Endodermal cell (in vitro differentiated cells): ENCODE measurements around the gene DUSP16. TPM values are rescaled to one million over a fixed set of nuclear protein-coding genes. Genes with fewer than 3 reads are reported as not detected.

Experiments
- DNase-seq: peaks from one replicate; pipeline ENCODE4 v3.0.0-alpha.2; 2017
- H3K27ac ChIP-seq: 2 replicates; pipeline ENCODE4 v1.5.1; 2013; ENCODE audit warnings: mild to moderate bottlenecking, low read depth, low read length, moderate library complexity
- H3K27me3 ChIP-seq: 2 replicates; pipeline ENCODE4 v1.6.1; 2013; ENCODE audit warnings: mild to moderate bottlenecking, low read length, moderate library complexity; ENCODE audit not compliant: insufficient read depth, control insufficient read depth, poor library complexity, severe bottlenecking
- H3K36me3 ChIP-seq: 2 replicates; pipeline ENCODE4 v1.7.0; 2013; ENCODE audit warnings: mild to moderate bottlenecking, low read length, moderate library complexity; ENCODE audit not compliant: control insufficient read depth, insufficient read depth
- H3K4me1 ChIP-seq: one replicate; pipeline ENCODE4 v1.7.0; 2013; ENCODE audit warnings: low read length; ENCODE audit not compliant: control insufficient read depth, insufficient read depth
- H3K4me3 ChIP-seq: 2 replicates; pipeline ENCODE4 v1.5.1; 2013; ENCODE audit warnings: mild to moderate bottlenecking, low read length, moderate library complexity
- H3K9ac ChIP-seq: 2 replicates; pipeline ENCODE4 v1.6.1; 2013; ENCODE audit warnings: mild to moderate bottlenecking, low read length, moderate library complexity; ENCODE audit not compliant: poor library complexity, severe bottlenecking; ENCODE audit errors: extremely low read depth
- H3K9me3 ChIP-seq: 2 replicates; pipeline ENCODE4 v1.6.1; 2013; ENCODE audit warnings: mild to moderate bottlenecking, low read length, moderate library complexity; ENCODE audit not compliant: control insufficient read depth
- H3K27ac Mint-ChIP-seq: 2 replicates; pipeline ENCODE4 v1.8.0; 2020; ENCODE audit warnings: mixed read lengths
- H3K27me3 Mint-ChIP-seq: 2 replicates; pipeline ENCODE4 v1.8.0; 2021; ENCODE audit warnings: mild to moderate bottlenecking, mixed read lengths; ENCODE audit not compliant: insufficient read depth
- H3K36me3 Mint-ChIP-seq: 2 replicates; pipeline ENCODE4 v1.8.0; 2020; ENCODE audit warnings: low read depth, mixed read lengths
- H3K4me1 Mint-ChIP-seq: 2 replicates; pipeline ENCODE4 v1.8.0; 2020; ENCODE audit warnings: mixed read lengths
- H3K4me3 Mint-ChIP-seq: 2 replicates; pipeline ENCODE4 v1.8.0; 2020; ENCODE audit warnings: mild to moderate bottlenecking, moderate library complexity, mixed read lengths
- H3K9me3 Mint-ChIP-seq: 2 replicates; pipeline ENCODE4 v1.8.0; 2020; ENCODE audit warnings: mild to moderate bottlenecking, mixed read lengths
- CTCF ChIP-seq: fragments of 200-600 bp; sonication (generic); conservative IDR thresholded peaks from 2 replicates; pipeline ENCODE4 v1.5.0; 2021; ENCODE audit warnings: antibody characterized with exemption, mild to moderate bottlenecking
- WGBS, 2 experiments: methylation state at CpG; one replicate each; pipeline versions ENCODE4 v1.1.5 to v1.1.7; 2013; ENCODE audit warnings: missing lambda C conversion rate in 2 of 2, mixed read lengths in 1 of 2; ENCODE audit not compliant: insufficient coverage in 1 of 2, insufficient read length in 1 of 2; 5-methylcytosine and 5-hydroxymethylcytosine counted together
- total RNA-seq, 2 donors: library from RNA; stranded (reverse); fragmentation: NEBNext Ultra II Directional in 1 of 2; extraction: Animal tissue kit (Norgen Biotek cat#: 25700) in 1 of 2; gene quantifications; 2 replicates in 1 of 2; 3 replicates in 1 of 2; pipeline ENCODE4 v1.2.1, GENCODE V29; 2021

DUSP16 gene
- total RNA-seq, 2 donors from 2014 or later = 28.1 to 42.5 TPM

- WGBS, 2 experiments = 96% methylated on average over 7 of the region's 8 CpGs; no CpG with 5 or more reads in 1 of the 2 experiments
- DNase-seq = no peak
- H3K36me3 Mint-ChIP-seq = peaks cover 34% of the 10 kb centered on the region
- Histone ChIP-seq H3K27ac (no peak overlapping the region), H3K9me3 (no peaks in the 10 kb centered on the region), H3K9ac (no peak overlapping the region), H3K36me3 (peaks cover 25% of the 10 kb centered on the region), H3K4me1 (no peaks in the 10 kb centered on the region), H3K4me3 (no peak overlapping the region), H3K27me3 (no peaks in the 10 kb centered on the region)
- H3K4me1 Mint-ChIP-seq = no peaks in the 10 kb centered on the region
- no peak overlapping the region for H3K27ac Mint-ChIP-seq
- H3K9me3 Mint-ChIP-seq = no peaks in the 10 kb centered on the region
- no peaks in the 10 kb centered on the region for H3K27me3 Mint-ChIP-seq
- no peak overlapping the region for H3K4me3 Mint-ChIP-seq
- no peak for TF ChIP-seq CTCF
Measured at GRCh38 chr12:12488823-12489550, 73.7 kb downstream of the DUSP16 start.

- no peak overlapping the region for H3K27ac Mint-ChIP-seq
- H3K27ac ChIP-seq = no peak overlapping the region
- peaks cover 2% of the 10 kb centered on the region for H3K4me1 Mint-ChIP-seq
- H3K9me3 ChIP-seq = no peaks in the 10 kb centered on the region
- no peak overlapping the region for H3K4me3 ChIP-seq
- no peaks in the 10 kb centered on the region for H3K27me3 ChIP-seq
- no peaks in the 10 kb centered on the region for H3K9me3 Mint-ChIP-seq
- no peak for DNase-seq
- no peaks in the 10 kb centered on the region for H3K4me1 ChIP-seq
- H3K36me3 Mint-ChIP-seq = peaks cover 38% of the 10 kb centered on the region
- H3K27me3 Mint-ChIP-seq = no peaks in the 10 kb centered on the region
- WGBS, 2 experiments = 94 to 98% methylated on average over 2 to 4 of the region's 4 CpGs
- no peak overlapping the region for H3K9ac ChIP-seq
- no peak overlapping the region for H3K4me3 Mint-ChIP-seq
- no peak for TF ChIP-seq CTCF
- H3K36me3 ChIP-seq = peaks cover 29% of the 10 kb centered on the region
Measured at GRCh38 chr12:12488296-12488695, 74.4 kb downstream of the DUSP16 start.

- no peak overlapping the region for H3K4me3 ChIP-seq
- WGBS, 2 experiments = 80 to 84% methylated on average over 4 to 6 of the region's 6 CpGs
- peaks cover 33% of the 10 kb centered on the region for H3K36me3 ChIP-seq
- no peaks in the 10 kb centered on the region for H3K9me3 ChIP-seq
- H3K27me3 Mint-ChIP-seq = no peaks in the 10 kb centered on the region
- no peaks in the 10 kb centered on the region for H3K4me1 ChIP-seq
- H3K9me3 Mint-ChIP-seq = no peaks in the 10 kb centered on the region
- H3K9ac ChIP-seq = no peak overlapping the region
- TF ChIP-seq CTCF = no peak
- H3K27ac ChIP-seq = no peak overlapping the region
- no peak for DNase-seq
- peaks cover 38% of the 10 kb centered on the region for H3K36me3 Mint-ChIP-seq
- H3K4me1 Mint-ChIP-seq = peaks cover 2% of the 10 kb centered on the region
- H3K4me3 Mint-ChIP-seq = no peak overlapping the region
- H3K27ac Mint-ChIP-seq = peak overlapping the region; percentile 2
- H3K27me3 ChIP-seq = no peaks in the 10 kb centered on the region
Measured at GRCh38 chr12:12487490-12487889, 75.2 kb downstream of the DUSP16 start.
